PC-3 (cell line): ENCODE data around the gene CYP4F3. TPM values are rescaled to one million over a fixed set of nuclear protein-coding genes. Genes with fewer than 3 reads are reported as not detected.
A peak's percentile ranks its signal among the peaks of the same experiment; 100 is the strongest.
"Not testable (repeated sequence)": the region's sequence is repeated elsewhere in the genome, so short reads cannot be mapped to it uniquely, and the experiment has no call there.

Experiments
- ATAC-seq: fragments of 200-7000 bp; cut with Tn5 transposase; 2 replicates; pipeline ENCODE4 v1.9.1; 2020; ENCODE audit warnings: mild to moderate bottlenecking, moderate library complexity
- Bru-seq: library from RNA; stranded (reverse); fragments of 400-500 nt; gene quantifications from one replicate; lab custom pipeline; 2021; lab: Mats Ljungman, UMichigan
- BruChase-seq, 2 experiments: library from RNA; stranded (reverse); fragments of 400-500 nt; gene quantifications; one replicate each; lab custom pipeline; 2021; lab: Mats Ljungman, UMichigan
- BruUV-seq: library from RNA; stranded (reverse); fragments of 400-500 nt; replicated peaks from 2 replicates; lab custom pipeline; 2021; lab: Mats Ljungman, UMichigan
- CTCF ChIA-PET: fragments of 300-600 bp; sonication (Branson Sonifier 250); formaldehyde crosslinking; loops from one replicate; lab custom pipeline; 2022; ENCODE audit warnings: antibody characterized with exemption; lab: Charles Lee
- POLR2A ChIA-PET: fragments of 300-600 bp; sonication (Branson Sonifier 250); formaldehyde crosslinking; loops from one replicate; lab custom pipeline; 2022; ENCODE audit warnings: antibody characterized with exemption; ENCODE audit not compliant: unreplicated experiment; lab: Charles Lee
- DNase-seq: peaks from one replicate; pipeline ENCODE4 v3.0.0-alpha.2; 2015
- H2AFZ ChIP-seq: fragments of 300-600 bp; sonication (generic); 2 replicates; pipeline ENCODE4 v1.6.0; 2016; ENCODE audit warnings: antibody characterized with exemption, low read length
- H3F3A ChIP-seq: fragments of 300-600 bp; sonication (generic); one replicate; pipeline ENCODE4 v1.6.0; 2017; ENCODE audit warnings: antibody characterized with exemption, low read length, control low read depth, mild to moderate bottlenecking; ENCODE audit not compliant: unreplicated experiment
- H3K27ac ChIP-seq: fragments of 300-600 bp; sonication (generic); 2 replicates; pipeline ENCODE4 v1.5.1; 2016; ENCODE audit warnings: mild to moderate bottlenecking, low read length
- H3K27me3 ChIP-seq: fragments of 300-600 bp; sonication (generic); 2 replicates; pipeline ENCODE4 v1.6.1; 2016; ENCODE audit warnings: low read length, mixed read lengths
- H3K36me3 ChIP-seq: fragments of 300-600 bp; sonication (generic); 2 replicates; pipeline ENCODE4 v1.6.1; 2016; ENCODE audit warnings: low read depth, mixed run types, low read length, mixed read lengths
- H3K4me1 ChIP-seq: fragments of 300-600 bp; sonication (generic); 2 replicates; pipeline ENCODE4 v1.5.1; 2016; ENCODE audit warnings: low read length; ENCODE audit not compliant: insufficient read depth
- H3K4me2 ChIP-seq: fragments of 300-600 bp; sonication (generic); 2 replicates; pipeline ENCODE4 v1.6.0; 2016; ENCODE audit warnings: low read length
- H3K4me3 ChIP-seq: fragments of 300-600 bp; sonication (generic); 2 replicates; pipeline ENCODE4 v1.5.1; 2016; ENCODE audit warnings: mild to moderate bottlenecking, low read length, mixed read lengths
- H3K79me2 ChIP-seq: fragments of 300-600 bp; sonication (generic); 2 replicates; pipeline ENCODE4 v1.6.1; 2017; ENCODE audit warnings: low read length, mixed read lengths
- H3K9ac ChIP-seq: fragments of 300-600 bp; sonication (generic); 2 replicates; pipeline ENCODE4 v1.6.0; 2016; ENCODE audit warnings: mild to moderate bottlenecking, low read length
- H3K9me2 ChIP-seq: fragments of 300-600 bp; sonication (generic); replicated peaks from 2 replicates; pipeline ENCODE4 v1.6.1; 2016; ENCODE audit warnings: mixed run types, low read length, mixed read lengths
- H3K9me3 ChIP-seq: fragments of 300-600 bp; sonication (generic); 2 replicates; pipeline ENCODE4 v1.6.1; 2016; ENCODE audit warnings: low read length, mixed read lengths
- H4K20me1 ChIP-seq: fragments of 300-600 bp; sonication (generic); 2 replicates; pipeline ENCODE4 v1.6.1; 2016; ENCODE audit warnings: low read length, mixed read lengths
- CTCF ChIP-seq: fragments of 300-600 bp; sonication (generic); conservative IDR thresholded peaks from 2 replicates; pipeline ENCODE4 v1.5.1; 2017; ENCODE audit warnings: antibody characterized with exemption, low read depth, mild to moderate bottlenecking, low read length
- EZH2 ChIP-seq: fragments of 300-600 bp; sonication (generic); IDR thresholded peaks from one replicate; pipeline ENCODE4 v1.6.1; 2017; ENCODE audit warnings: antibody characterized with exemption, mild to moderate bottlenecking, low read length; ENCODE audit not compliant: unreplicated experiment
- EZH2phosphoT487 ChIP-seq: fragments of 300-600 bp; sonication (generic); IDR thresholded peaks from 2 replicates; pipeline ENCODE4 v1.6.1; 2018; ENCODE audit warnings: mild to moderate bottlenecking, antibody characterized with exemption, low read length, borderline replicate concordance
- intact Hi-C: fragments of 100-400 bp; cut with micrococcal nuclease; formaldehyde crosslinking; loops from 2 replicates; pipeline ENCODE4 v1.9.0; 2023
- long read RNA-seq: library from polyadenylated mRNA; unstranded; transcript quantifications from one replicate; pipeline ENCODE4 v2.0.0, GENCODE V29; 2021; ENCODE audit not compliant: unreplicated experiment
- total RNA-seq: library from RNA; depleted of rRNA; stranded (reverse); fragments of >200 nt; gene quantifications from 2 replicates; pipeline ENCODE4 v1.2.3, GENCODE V29; 2014; rRNA removed

CYP4F3 gene
- not detected in 2 replicates for total RNA-seq
- Bru-seq, nascent RNA, result percentile 7 among the genes with signal in this experiment
- BruChase-seq, experiment 1, labeled RNA remaining after a 6-hour chase, result percentile 14 among the genes with signal in this experiment
- BruChase-seq, experiment 2, labeled RNA remaining after a 2-hour chase, result percentile 8 among the genes with signal in this experiment
- long read RNA-seq, result 0 reads

GRCh38 chr19:15640294-15640903 is at the start of gene CYP4F3:
Gene CYP4F3 (plus strand): TSS chr19:15640897. CDS start chr19:15641416, 519 bp downstream.
- intact Hi-C loops, result no loop called here
- no peak within 1 kb of the TSS for H3K9ac ChIP-seq
- H3K27me3 ChIP-seq, result no peaks in the 10 kb centered on the region
- no peak within 1 kb of the TSS for H3K4me2 ChIP-seq
- H4K20me1 ChIP-seq, result no peaks in the 10 kb centered on the region
- no peaks in the 10 kb centered on the region for H3F3A ChIP-seq
- peak; percentile 81 for ATAC-seq
- H3K4me3 ChIP-seq, result no peak within 1 kb of the TSS
- TF ChIP-seq EZH2phosphoT487, result no peak
- no peaks in the 10 kb centered on the region for H3K36me3 ChIP-seq
- H3K79me2 ChIP-seq, result no peaks in the 10 kb centered on the region
- CTCF ChIA-PET, result interaction anchor here (0.6 kb wide), 1 partner anchor 60 kb away, joined by 3 read pairs; no protein-coding TSS in a partner anchor
- H3K9me3 ChIP-seq, result no peaks in the 10 kb centered on the region
- DNase-seq, result peak; percentile 87
- POLR2A ChIA-PET, result no interaction called here
- H2AFZ ChIP-seq, result no peak within 1 kb of the TSS
- no TSS peak for BruUV-seq
- no peak within 1 kb of the TSS for H3K27ac ChIP-seq
- no peaks in the 10 kb centered on the region for H3K9me2 ChIP-seq
- peaks cover 11% of the 10 kb centered on the region for H3K4me1 ChIP-seq

GRCh38 chr19:15591796-15592195 is 48.9 kb upstream of the CYP4F3 start:
- CTCF ChIA-PET, result no interaction called here
- no peak overlapping the region for H3K4me2 ChIP-seq
- intact Hi-C loops, result no loop called here
- no peak for DNase-seq
- no peaks in the 10 kb centered on the region for H4K20me1 ChIP-seq
- H3K9me2 ChIP-seq, result no peaks in the 10 kb centered on the region
- no peak overlapping the region for H3K27ac ChIP-seq
- H3F3A ChIP-seq, result no peaks in the 10 kb centered on the region
- H3K9ac ChIP-seq, result no peak overlapping the region
- POLR2A ChIA-PET, result no interaction called here
- no peaks in the 10 kb centered on the region for H3K36me3 ChIP-seq
- no peak overlapping the region for H3K4me3 ChIP-seq
- no peaks in the 10 kb centered on the region for H3K27me3 ChIP-seq
- peaks cover 18% of the 10 kb centered on the region for H3K4me1 ChIP-seq
- H3K79me2 ChIP-seq, result no peaks in the 10 kb centered on the region
- no peak for ATAC-seq
- no peak for TF ChIP-seq CTCF
- no peak for TF ChIP-seq EZH2phosphoT487
- no peak for TF ChIP-seq EZH2
- H2AFZ ChIP-seq, result no peak overlapping the region
- no TSS peak for BruUV-seq
- no peaks in the 10 kb centered on the region for H3K9me3 ChIP-seq

GRCh38 chr19:15592506-15592905 is 48.2 kb upstream of the CYP4F3 start:
- POLR2A ChIA-PET, CTCF ChIA-PET, BruUV-seq: not testable (repeated sequence)

GRCh38 chr19:15593766-15594165 is 46.9 kb upstream of the CYP4F3 start:
- H3K9me2 ChIP-seq, H3K4me2 ChIP-seq, H3K9me3 ChIP-seq, H3K36me3 ChIP-seq, H2AFZ ChIP-seq, ATAC-seq, H3K27ac ChIP-seq, CTCF ChIA-PET, H3K79me2 ChIP-seq, H4K20me1 ChIP-seq, H3K27me3 ChIP-seq, H3F3A ChIP-seq, H3K4me3 ChIP-seq, BruUV-seq, intact Hi-C loops, H3K9ac ChIP-seq, POLR2A ChIA-PET: not testable (repeated sequence)
- H3K4me1 ChIP-seq, result peaks cover 18% of the 10 kb centered on the region
- peak; percentile 65 for DNase-seq

More at GRCh38 chr19:15592506-15592905, 48.2 kb upstream of the CYP4F3 start:
- H3K4me3 ChIP-seq, H3K4me2 ChIP-seq, DNase-seq, H3K27ac ChIP-seq, H3K9me3 ChIP-seq, H3K27me3 ChIP-seq, H3K9ac ChIP-seq, ATAC-seq, H2AFZ ChIP-seq, H3K79me2 ChIP-seq, H3K9me2 ChIP-seq, intact Hi-C loops, H3F3A ChIP-seq, H4K20me1 ChIP-seq, H3K36me3 ChIP-seq: not testable (repeated sequence)
- peaks cover 18% of the 10 kb centered on the region for H3K4me1 ChIP-seq
